SH-SY5Y (cell line): Measurements from ENCODE around the gene INSL3.

Experiments
- GATA2 ChIP-seq: IDR thresholded peaks from 2 replicates; pipeline ENCODE4 v1.6.1; 2011; ENCODE audit warnings: mild to moderate bottlenecking, low read depth, low read length
- GATA3 ChIP-seq: IDR thresholded peaks from 2 replicates; pipeline ENCODE4 v1.6.1; 2011; ENCODE audit warnings: low read depth, mild to moderate bottlenecking, low read length, moderate library complexity

The INSL3 gene

GRCh38 chr19:17836530-17836929, 15.2 kb upstream of the INSL3 start:
- TF ChIP-seq GATA2: no peak
- no peak for TF ChIP-seq GATA3

GRCh38 chr19:17835182-17836006, 14.1 kb upstream of the INSL3 start:
- TF ChIP-seq GATA3 (no peak), GATA2 (no peak)

GRCh38 chr19:17834350-17835181, 13.2 kb upstream of the INSL3 start:
- no peak for TF ChIP-seq GATA2
- TF ChIP-seq GATA3: no peak

- no peak for TF ChIP-seq GATA3
- no peak for TF ChIP-seq GATA2
Observed at GRCh38 chr19:17832443-17833208, 11.3 kb upstream of the INSL3 start.

GRCh38 chr19:17831419-17831888, 10.1 kb upstream of the INSL3 start:
- TF ChIP-seq GATA3: no peak
- no peak for TF ChIP-seq GATA2

GRCh38 chr19:17830567-17831418, 9.5 kb upstream of the INSL3 start:
- TF ChIP-seq GATA2 (no peak), GATA3 (no peak)

- TF ChIP-seq GATA2 (no peak), GATA3 (no peak)
Observed at GRCh38 chr19:17829855-17830566, 8.7 kb upstream of the INSL3 start.

GRCh38 chr19:17826508-17827056, 5.3 kb upstream of the INSL3 start:
- TF ChIP-seq GATA2: no peak
- no peak for TF ChIP-seq GATA3

GRCh38 chr19:17824339-17824738, 3.0 kb upstream of the INSL3 start:
- no peak for TF ChIP-seq GATA2
- no peak for TF ChIP-seq GATA3

GRCh38 chr19:17817668-17818363, 3.5 kb downstream of the INSL3 start:
- no peak for TF ChIP-seq GATA3

GRCh38 chr19:17812099-17812498, 9.2 kb downstream of the INSL3 start:
- TF ChIP-seq GATA3: no peak
- TF ChIP-seq GATA2: no peak

GRCh38 chr19:17811681-17812080, 9.6 kb downstream of the INSL3 start:
- TF ChIP-seq GATA3 (no peak), GATA2 (no peak)
